ENCODE data around the gene TVP23C. TPM values are rescaled to one million over a fixed set of nuclear protein-coding genes. Genes with fewer than 3 reads are reported as not detected.

TVP23C gene
- total and polyA plus RNA-seq, 12 donors, result 4.0 to 51.8 (median 17.5) TPM

DNA sequence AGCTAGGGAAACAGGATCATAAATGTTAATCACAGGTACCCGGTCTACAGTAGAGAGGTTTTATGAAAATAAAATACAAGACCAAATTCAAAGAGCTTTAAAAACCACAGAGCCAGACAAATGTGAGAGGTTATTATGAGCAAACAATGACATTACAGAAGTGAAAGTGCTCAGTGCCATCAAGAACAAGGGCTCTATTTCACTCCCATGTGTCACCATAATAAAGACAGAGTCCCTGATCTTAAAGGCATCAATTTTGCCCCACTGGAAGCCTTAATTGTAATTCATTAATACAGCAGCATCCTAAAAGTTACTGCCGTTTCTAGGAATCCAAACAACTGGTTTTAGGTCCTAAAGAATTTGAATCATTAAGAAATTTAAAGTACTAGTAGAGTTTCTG is 52.1 kb downstream of the TVP23C start:
- H3K27ac ChIP-seq, result no peak overlapping the region
- H3K4me1 ChIP-seq (replicated peaks in 1 of 2), result peaks cover 0 to 25% of the 10 kb centered on the region in 2 donors

DNA sequence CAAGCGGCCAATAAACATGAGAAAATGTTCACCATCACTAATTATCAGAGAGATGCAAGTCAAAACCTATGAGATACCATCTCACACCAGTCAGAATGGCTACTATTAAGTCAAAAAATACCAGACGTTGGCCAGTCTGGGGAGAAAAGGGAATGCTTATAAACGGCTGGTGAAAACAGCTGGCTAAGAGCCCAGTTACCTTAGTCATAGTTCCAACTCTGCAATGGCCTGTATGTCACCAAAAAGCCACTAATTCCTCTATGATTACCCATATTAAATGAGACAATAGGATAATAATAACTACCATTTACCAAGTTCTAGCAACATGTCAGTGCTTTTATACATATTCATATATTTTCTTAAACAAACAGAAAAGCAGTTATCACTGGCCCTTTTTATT is 52.9 kb downstream of the TVP23C start:
- Histone ChIP-seq H3K4me3 (no peak overlapping the region), H3K27ac (no peak overlapping the region), H3K27me3 (no peaks in the 10 kb centered on the region), H3K9me3 (replicated peaks in 1 of 3) (no peaks in the 10 kb centered on the region), H3K36me3 (replicated peaks in 1 of 2) (no peaks in the 10 kb centered on the region), H3K4me1 (replicated peaks in 1 of 2) (peaks cover 0 to 25% of the 10 kb centered on the region in 2 donors)
- TF ChIP-seq, protein P1, sequence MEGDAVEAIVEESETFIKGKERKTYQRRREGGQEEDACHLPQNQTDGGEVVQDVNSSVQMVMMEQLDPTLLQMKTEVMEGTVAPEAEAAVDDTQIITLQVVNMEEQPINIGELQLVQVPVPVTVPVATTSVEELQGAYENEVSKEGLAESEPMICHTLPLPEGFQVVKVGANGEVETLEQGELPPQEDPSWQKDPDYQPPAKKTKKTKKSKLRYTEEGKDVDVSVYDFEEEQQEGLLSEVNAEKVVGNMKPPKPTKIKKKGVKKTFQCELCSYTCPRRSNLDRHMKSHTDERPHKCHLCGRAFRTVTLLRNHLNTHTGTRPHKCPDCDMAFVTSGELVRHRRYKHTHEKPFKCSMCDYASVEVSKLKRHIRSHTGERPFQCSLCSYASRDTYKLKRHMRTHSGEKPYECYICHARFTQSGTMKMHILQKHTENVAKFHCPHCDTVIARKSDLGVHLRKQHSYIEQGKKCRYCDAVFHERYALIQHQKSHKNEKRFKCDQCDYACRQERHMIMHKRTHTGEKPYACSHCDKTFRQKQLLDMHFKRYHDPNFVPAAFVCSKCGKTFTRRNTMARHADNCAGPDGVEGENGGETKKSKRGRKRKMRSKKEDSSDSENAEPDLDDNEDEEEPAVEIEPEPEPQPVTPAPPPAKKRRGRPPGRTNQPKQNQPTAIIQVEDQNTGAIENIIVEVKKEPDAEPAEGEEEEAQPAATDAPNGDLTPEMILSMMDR (IDR thresholded peaks at IDR 0.05), result no peak
- no peak for TF ChIP-seq POLR2A (IDR thresholded peaks at IDR 0.05)
- intact Hi-C loops (cut with DNase I), result no loop called here
- peak in 6 of 7 donors; percentile 43 to 71 (median 62) for DNase-seq
- WGBS, 4 donors, result 45 to 72% (median 50%) methylated on average over 3 of the region's 3 CpGs

More for the DNA sequence above, 52.1 kb downstream of the TVP23C start:
- intact Hi-C loops (cut with DNase I), result no loop called here
- H3K9me3 ChIP-seq (replicated peaks in 1 of 3), result no peaks in the 10 kb centered on the region
- no peak overlapping the region for H3K4me3 ChIP-seq
- no peak for DNase-seq
- 74 to 81% (median 79%) methylated on average over 2 of the region's 2 CpGs for WGBS, 4 donors
- H3K27me3 ChIP-seq, result no peaks in the 10 kb centered on the region
- no peak for TF ChIP-seq POLR2A (IDR thresholded peaks at IDR 0.05)
- TF ChIP-seq, protein P1 (IDR thresholded peaks at IDR 0.05), result no peak
- peaks cover 0 to 5% of the 10 kb centered on the region in 2 donors for H3K36me3 ChIP-seq (replicated peaks in 1 of 2)

DNA sequence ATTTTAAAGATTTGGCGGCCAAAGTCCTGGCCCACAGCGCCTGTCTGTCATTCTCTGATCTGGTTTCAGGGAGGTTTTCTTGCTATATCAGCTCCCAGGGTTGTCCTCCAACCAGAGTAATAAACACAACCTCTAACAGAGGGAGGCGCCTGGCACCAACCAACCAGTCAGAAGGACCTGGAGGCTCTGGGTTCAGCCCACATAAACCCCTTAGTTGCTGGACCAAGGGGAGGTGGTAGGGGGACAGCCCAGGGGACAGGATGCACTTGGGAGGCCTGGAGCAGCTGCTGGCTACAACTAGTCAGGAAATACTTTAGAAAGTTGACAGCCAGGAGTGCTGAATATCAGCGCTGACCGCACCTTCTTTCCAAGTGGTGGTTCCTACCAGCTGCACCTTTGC is 54.2 kb downstream of the TVP23C start:
- no peak overlapping the region for H3K4me3 ChIP-seq
- no peaks in the 10 kb centered on the region for H3K27me3 ChIP-seq
- TF ChIP-seq POLR2A (IDR thresholded peaks at IDR 0.05), result no peak
- TF ChIP-seq, protein P1 (IDR thresholded peaks at IDR 0.05), result no peak
- no peaks in the 10 kb centered on the region for H3K36me3 ChIP-seq (replicated peaks in 1 of 2)
- H3K4me1 ChIP-seq (replicated peaks in 1 of 2), result peaks cover 0 to 25% of the 10 kb centered on the region in 2 donors
- no peaks in the 10 kb centered on the region for H3K9me3 ChIP-seq (replicated peaks in 1 of 3)
- no peak overlapping the region for H3K27ac ChIP-seq
- DNase-seq, result no peak
- 95 to 99% (median 97%) methylated on average over 5 of the region's 5 CpGs for WGBS, 4 donors
- intact Hi-C loops (cut with DNase I), result no loop called here

DNA sequence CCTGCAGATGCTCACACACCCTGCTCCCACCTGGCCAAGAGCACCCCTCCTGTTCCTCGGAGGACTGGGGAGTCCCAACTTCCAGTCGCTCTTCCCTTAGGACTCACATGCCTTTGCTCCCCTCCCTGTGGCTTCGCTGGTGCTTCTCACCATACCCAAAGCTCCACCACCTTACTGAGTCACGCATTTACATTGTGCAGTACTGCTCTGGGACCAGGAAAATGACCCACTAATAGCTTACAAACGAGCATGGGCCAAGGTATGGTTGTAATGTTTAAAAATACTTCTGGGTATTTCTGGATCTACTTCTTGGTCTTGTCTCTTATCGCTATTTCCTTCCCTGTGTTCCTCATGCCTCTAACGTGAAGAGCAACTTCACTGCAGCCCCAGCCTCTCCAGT is 54.8 kb downstream of the TVP23C start:
- no peaks in the 10 kb centered on the region for H3K9me3 ChIP-seq (replicated peaks in 1 of 3)
- 71 to 89% (median 74%) methylated on average over 7 of the region's 7 CpGs for WGBS, 4 donors
- TF ChIP-seq, protein P1 (IDR thresholded peaks at IDR 0.05), result no peak
- TF ChIP-seq POLR2A (IDR thresholded peaks at IDR 0.05), result no peak
- intact Hi-C loops (cut with DNase I), result no loop called here
- no peaks in the 10 kb centered on the region for H3K36me3 ChIP-seq (replicated peaks in 1 of 2)
- DNase-seq, result no peak
- peaks cover 0 to 18% of the 10 kb centered on the region in 2 donors for H3K4me1 ChIP-seq (replicated peaks in 1 of 2)
- no peak overlapping the region for H3K4me3 ChIP-seq
- H3K27ac ChIP-seq, result no peak overlapping the region
- no peaks in the 10 kb centered on the region for H3K27me3 ChIP-seq

Data from adrenal gland (tissue), 12 donors.